ENCODE data around the gene CDK8. TPM values are rescaled to one million over a fixed set of nuclear protein-coding genes. Genes with fewer than 3 reads are reported as not detected.

The CDK8 gene
- total and polyA plus RNA-seq, 8 donors = 7.3 to 12.5 (median 9.9) TPM

GRCh38 chr13:26449063-26449848 is 195.3 kb downstream of the CDK8 start:
- Histone ChIP-seq H3K9me3 (no peaks in the 10 kb centered on the region), H3K4me3 (no peak overlapping the region), H3K4me1 (no peaks in the 10 kb centered on the region), H3K27ac (no peak overlapping the region), H3K36me3 (no peaks in the 10 kb centered on the region), H3K27me3 (no peaks in the 10 kb centered on the region)
- intact Hi-C loops (cut with DNase I) = no loop called here
- TF ChIP-seq CTCF (IDR thresholded peaks at IDR 0.05) = no peak
- ATAC-seq (no peak), DNase-seq (no peak), FAIRE-seq (no peak)
- 56 to 76% methylated on average over 2 of the region's 2 CpGs for WGBS, 2 donors

Other genes starting within 250 kb of the CDK8 start
- gene SHISA2, start 202.1 kb upstream of the CDK8 start, total RNA-seq = under 1 TPM; 0.31 to 0.98 (median 0.51) TPM
- under 1 TPM; 0.23 to 0.38 TPM for gene SHISA2, start 202.1 kb upstream of the CDK8 start, polyA plus RNA-seq
- 10 to 100 TPM in 4 of 6 donors, 1 to 10 TPM in 2; 8.6 to 17.2 (median 11.7) TPM for gene RNF6, start 31.8 kb upstream of the CDK8 start, total RNA-seq
- gene RNF6, start 31.8 kb upstream of the CDK8 start, polyA plus RNA-seq = 10 to 100 TPM in 1 of 2 donors, 1 to 10 TPM in 1; 5.9 to 14.5 TPM